Skin of body (tissue), 1 donor: ENCODE data around the gene TMEM88. TPM values are rescaled to one million over a fixed set of nuclear protein-coding genes. Genes with fewer than 3 reads are reported as not detected.

Experiments
- total RNA-seq: library from RNA; depleted of rRNA; stranded (reverse); fragments of >200 nt; gene quantifications from one replicate; pipeline ENCODE4 v1.2.3, GENCODE V29; 2014

The TMEM88 gene
- total RNA-seq, 1 donor from 2014 or later = 3.6 TPM

Other genes starting within 250 kb of the TMEM88 start
- 25.5 TPM for gene FXR2, start 240.2 kb upstream of the TMEM88 start, total RNA-seq
- gene SAT2, start 227.2 kb upstream of the TMEM88 start, total RNA-seq = 33.8 TPM
- gene SHBG, start 224.9 kb upstream of the TMEM88 start, total RNA-seq = 0.49 TPM
- 2.9 TPM for gene ATP1B2, start 204.1 kb upstream of the TMEM88 start, total RNA-seq
- 30.2 TPM for gene TP53, start 167.6 kb upstream of the TMEM88 start, total RNA-seq
- gene WRAP53, start 166.6 kb upstream of the TMEM88 start, total RNA-seq = 3.2 TPM
- 3.9 TPM for gene EFNB3, start 149.9 kb upstream of the TMEM88 start, total RNA-seq
- 0.10 TPM for gene DNAH2, start 137.3 kb upstream of the TMEM88 start, total RNA-seq
- 30.6 TPM for gene KDM6B, start 20.8 kb upstream of the TMEM88 start, total RNA-seq
- gene NAA38, start 2.5 kb downstream of the TMEM88 start, total RNA-seq = 39.9 TPM
- 7.7 TPM for gene CYB5D1, start 2.9 kb downstream of the TMEM88 start, total RNA-seq
- 111 TPM for gene CHD3, start 33.7 kb downstream of the TMEM88 start, total RNA-seq
- gene RNF227, start 61.2 kb downstream of the TMEM88 start, total RNA-seq = 9.3 TPM
- gene KCNAB3, start 74.8 kb downstream of the TMEM88 start, total RNA-seq = 2.2 TPM
- gene TRAPPC1, start 76.9 kb downstream of the TMEM88 start, total RNA-seq = 26.0 TPM
- gene CNTROB, start 77.1 kb downstream of the TMEM88 start, total RNA-seq = 25.4 TPM
- gene GUCY2D, start 147.5 kb downstream of the TMEM88 start, total RNA-seq = 0.39 TPM
- gene ALOX15B, start 184.0 kb downstream of the TMEM88 start, total RNA-seq = 0.89 TPM
- gene ALOX12B, start 232.7 kb downstream of the TMEM88 start, total RNA-seq = 10.9 TPM